GM19035 (cell line): Measurements from ENCODE around the gene AUH.

ENCODE experiments used
- ATAC-seq: cut with Tn5 transposase; IDR thresholded peaks from one replicate; pipeline ENCODE4 v1.9.1; 2021; ENCODE audit not compliant: unreplicated experiment

The AUH gene

GRCh38 chr9:91341258-91341746, 20.4 kb downstream of the AUH start:
- no peak for ATAC-seq

GRCh38 chr9:91340395-91340967, 21.2 kb downstream of the AUH start:
- no peak for ATAC-seq

- ATAC-seq, result no peak
Observed at GRCh38 chr9:91338681-91339080, 23.0 kb downstream of the AUH start.

- no peak for ATAC-seq
Observed at GRCh38 chr9:91336786-91337185, 24.9 kb downstream of the AUH start.

- no peak for ATAC-seq
Observed at GRCh38 chr9:91334053-91334452, 27.7 kb downstream of the AUH start.

GRCh38 chr9:91333551-91333950, 28.2 kb downstream of the AUH start:
- ATAC-seq, result no peak

GRCh38 chr9:91332546-91333231, 29.0 kb downstream of the AUH start:
- no peak for ATAC-seq

- ATAC-seq, result no peak
Observed at GRCh38 chr9:91331849-91332248, 29.9 kb downstream of the AUH start.

- no peak for ATAC-seq
Observed at GRCh38 chr9:91328186-91328585, 33.5 kb downstream of the AUH start.

GRCh38 chr9:91321691-91322090, 40.0 kb downstream of the AUH start:
- ATAC-seq, result no peak

- ATAC-seq, result no peak
Observed at GRCh38 chr9:91320299-91320698, 41.4 kb downstream of the AUH start.

GRCh38 chr9:91316093-91316492, 45.6 kb downstream of the AUH start:
- no peak for ATAC-seq

- no peak for ATAC-seq
Observed at GRCh38 chr9:91315191-91315590, 46.5 kb downstream of the AUH start.

- no peak for ATAC-seq
Observed at GRCh38 chr9:91312717-91313325, 48.9 kb downstream of the AUH start.

GRCh38 chr9:91310037-91310436, 51.7 kb downstream of the AUH start:
- ATAC-seq, result no peak

GRCh38 chr9:91308191-91308590, 53.5 kb downstream of the AUH start:
- no peak for ATAC-seq

- no peak for ATAC-seq
Observed at GRCh38 chr9:91307279-91307678, 54.4 kb downstream of the AUH start.

- no peak for ATAC-seq
Observed at GRCh38 chr9:91306296-91306630, 55.5 kb downstream of the AUH start.

GRCh38 chr9:91305596-91306295, 56.0 kb downstream of the AUH start:
- no peak for ATAC-seq

- ATAC-seq, result no peak
Observed at GRCh38 chr9:91303741-91304415, 57.8 kb downstream of the AUH start.

GRCh38 chr9:91302831-91303230, 58.9 kb downstream of the AUH start:
- ATAC-seq, result no peak
